ENCODE data around the gene ESRRG.
"Not testable (repeated sequence)": the region's sequence is repeated elsewhere in the genome, so short reads cannot be mapped to it uniquely, and the experiment has no call there.

ESRRG gene

GRCh38 chr1:216553766-216554165 is 169.5 kb downstream of the ESRRG start:
- Mint-ChIP-seq H3K27me3 (no peaks in the 10 kb centered on the region), H3K27ac (no peak overlapping the region), H3K4me1 (ENCODE audit: low read depth) (no peaks in the 10 kb centered on the region), H3K36me3 (ENCODE audit: low read depth) (no peaks in the 10 kb centered on the region), H3K9me3 (no peaks in the 10 kb centered on the region), H3K4me3 (no peak overlapping the region)
- intact Hi-C loops (cut with micrococcal nuclease): no loop called here

GRCh38 chr1:216553040-216553439 is 170.2 kb downstream of the ESRRG start:
- Mint-ChIP-seq H3K4me1 (ENCODE audit: low read depth) (no peaks in the 10 kb centered on the region), H3K27me3 (no peaks in the 10 kb centered on the region), H3K4me3 (no peak overlapping the region), H3K9me3 (no peaks in the 10 kb centered on the region), H3K27ac (no peak overlapping the region), H3K36me3 (ENCODE audit: low read depth) (no peaks in the 10 kb centered on the region)
- intact Hi-C loops (cut with micrococcal nuclease): no loop called here

DNA sequence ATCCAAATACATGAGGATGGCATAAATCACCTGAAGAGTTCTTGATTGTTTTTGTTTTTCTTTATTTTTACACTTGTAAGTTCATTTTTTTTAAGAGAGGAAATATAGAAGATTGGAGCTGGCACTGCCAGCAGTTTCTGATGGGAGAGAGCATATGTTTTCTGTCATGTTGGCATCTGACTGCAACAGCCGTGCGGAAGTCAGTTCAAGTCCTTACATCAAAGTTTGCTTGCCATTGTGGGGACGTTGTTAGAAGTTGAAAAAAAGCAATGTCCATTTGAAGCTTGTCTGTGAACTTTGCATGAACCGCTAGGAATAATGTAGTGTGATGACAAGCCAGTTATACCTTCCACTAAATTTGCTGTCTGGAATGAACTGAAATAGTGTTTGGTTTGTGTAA is 173.4 kb downstream of the ESRRG start:
- Mint-ChIP-seq H3K4me1 (ENCODE audit: low read depth) (no peaks in the 10 kb centered on the region), H3K36me3 (ENCODE audit: low read depth) (no peaks in the 10 kb centered on the region), H3K27ac (no peak overlapping the region), H3K27me3 (no peaks in the 10 kb centered on the region), H3K9me3 (no peaks in the 10 kb centered on the region), H3K4me3 (no peak overlapping the region)
- intact Hi-C loops (cut with micrococcal nuclease): no loop called here

- Mint-ChIP-seq H3K4me3 (no peak overlapping the region), H3K27me3 (no peaks in the 10 kb centered on the region), H3K9me3 (no peaks in the 10 kb centered on the region), H3K36me3 (ENCODE audit: low read depth) (no peaks in the 10 kb centered on the region), H3K27ac (no peak overlapping the region), H3K4me1 (ENCODE audit: low read depth) (no peaks in the 10 kb centered on the region)
- intact Hi-C loops (cut with micrococcal nuclease): no loop called here
Observed at GRCh38 chr1:216542741-216543140, 180.5 kb downstream of the ESRRG start.

DNA sequence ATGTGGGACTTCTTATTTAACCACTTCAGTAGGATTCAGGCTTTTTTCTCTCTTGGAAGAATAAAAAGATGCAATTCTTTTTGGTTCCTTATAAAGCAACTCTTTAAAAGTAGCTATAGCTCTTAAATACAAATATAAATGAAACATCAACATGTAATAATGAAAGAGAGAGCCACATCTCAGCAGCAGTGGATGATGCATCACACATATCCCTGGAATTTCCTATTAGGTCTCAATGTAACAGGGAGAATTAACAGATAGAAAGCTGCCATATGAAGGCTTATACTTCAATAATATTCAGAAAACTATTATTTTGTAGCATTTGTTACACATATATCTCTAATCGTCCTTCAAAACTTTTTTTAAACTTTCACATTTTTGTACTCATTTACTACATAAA is 181.0 kb downstream of the ESRRG start:
- no peaks in the 10 kb centered on the region for H3K9me3 Mint-ChIP-seq
- intact Hi-C loops (cut with micrococcal nuclease): no loop called here

DNA sequence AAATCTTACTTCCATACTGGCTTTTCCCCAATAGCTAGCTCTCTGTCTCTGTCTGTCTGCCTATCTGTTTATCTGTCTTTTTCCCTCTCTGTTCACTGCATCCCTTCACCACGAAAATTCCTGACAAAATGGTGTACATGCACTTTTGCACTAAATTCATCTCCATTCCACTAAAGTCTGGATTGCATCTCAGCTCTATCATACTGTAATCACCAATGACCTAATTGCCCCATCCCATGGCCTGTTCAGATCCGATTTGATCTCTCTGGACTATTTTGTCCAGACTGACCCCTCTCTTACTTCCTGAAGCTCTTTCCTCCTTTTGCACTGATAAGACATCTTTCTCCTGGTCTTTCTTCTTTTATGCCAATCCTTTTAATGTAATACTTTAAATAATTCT is 187.5 kb downstream of the ESRRG start:
- Mint-ChIP-seq H3K4me1 (ENCODE audit: low read depth) (no peaks in the 10 kb centered on the region), H3K27me3 (no peaks in the 10 kb centered on the region), H3K27ac (no peak overlapping the region), H3K9me3 (no peaks in the 10 kb centered on the region), H3K4me3 (no peak overlapping the region), H3K36me3 (ENCODE audit: low read depth) (no peaks in the 10 kb centered on the region)
- intact Hi-C loops (cut with micrococcal nuclease): no loop called here

More for the DNA sequence above, 181.0 kb downstream of the ESRRG start:
- H3K27me3 Mint-ChIP-seq: no peaks in the 10 kb centered on the region
- no peaks in the 10 kb centered on the region for H3K36me3 Mint-ChIP-seq (ENCODE audit: low read depth)
- no peak overlapping the region for H3K27ac Mint-ChIP-seq
- H3K4me1 Mint-ChIP-seq (ENCODE audit: low read depth): no peaks in the 10 kb centered on the region
- no peak overlapping the region for H3K4me3 Mint-ChIP-seq

DNA sequence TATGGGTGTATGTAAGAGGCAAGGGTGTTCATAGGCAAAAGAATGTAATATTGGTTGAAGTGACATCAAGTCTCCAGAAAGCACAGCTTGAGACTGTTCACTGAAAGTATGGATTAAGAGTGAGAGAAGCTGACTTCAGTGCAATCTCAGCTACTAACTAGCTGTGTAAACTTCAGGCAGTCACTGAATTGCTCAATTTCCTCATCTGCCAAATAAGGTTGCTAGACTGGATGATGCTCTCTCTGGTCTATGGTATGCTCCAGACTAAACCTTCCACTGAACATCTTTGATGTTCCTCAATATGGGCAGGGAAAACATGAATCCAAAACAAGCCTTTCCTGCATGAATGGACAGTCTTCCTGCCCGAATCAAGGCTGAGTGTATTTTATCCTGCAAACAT is 188.2 kb downstream of the ESRRG start:
- Mint-ChIP-seq H3K27ac (no peak overlapping the region), H3K4me3 (no peak overlapping the region), H3K9me3 (no peaks in the 10 kb centered on the region), H3K36me3 (ENCODE audit: low read depth) (no peaks in the 10 kb centered on the region), H3K27me3 (no peaks in the 10 kb centered on the region), H3K4me1 (ENCODE audit: low read depth) (no peaks in the 10 kb centered on the region)
- intact Hi-C loops (cut with micrococcal nuclease): no loop called here

DNA sequence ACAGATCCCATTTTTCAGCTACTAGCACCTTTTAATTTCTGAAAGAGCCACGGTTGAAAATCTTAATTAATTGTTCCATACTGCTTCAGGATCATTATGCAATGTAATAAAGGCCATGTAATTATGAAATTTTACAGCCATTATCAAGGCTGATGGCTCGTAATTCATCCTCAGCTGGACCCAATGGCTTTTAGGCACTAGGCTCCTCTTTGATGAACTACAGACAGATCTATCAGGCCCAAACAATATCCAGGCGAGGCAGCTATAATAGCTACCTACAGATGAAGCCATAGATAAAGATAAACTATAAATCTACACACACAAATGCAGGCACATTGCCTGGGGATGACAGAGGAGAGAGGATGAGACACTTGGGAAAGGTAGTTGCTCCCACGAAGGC is 189.5 kb downstream of the ESRRG start:
- no peaks in the 10 kb centered on the region for H3K36me3 Mint-ChIP-seq (ENCODE audit: low read depth)
- no peaks in the 10 kb centered on the region for H3K9me3 Mint-ChIP-seq
- intact Hi-C loops (cut with micrococcal nuclease): no loop called here
- H3K27me3 Mint-ChIP-seq: no peaks in the 10 kb centered on the region
- H3K4me3 Mint-ChIP-seq: no peak overlapping the region
- no peak overlapping the region for H3K27ac Mint-ChIP-seq
- no peaks in the 10 kb centered on the region for H3K4me1 Mint-ChIP-seq (ENCODE audit: low read depth)

GRCh38 chr1:216532251-216532798 is 190.9 kb downstream of the ESRRG start:
- H3K4me1 Mint-ChIP-seq (ENCODE audit: low read depth): no peaks in the 10 kb centered on the region
- H3K4me3 Mint-ChIP-seq: no peak overlapping the region
- H3K27ac Mint-ChIP-seq: no peak overlapping the region
- no peaks in the 10 kb centered on the region for H3K9me3 Mint-ChIP-seq
- H3K27me3 Mint-ChIP-seq: no peaks in the 10 kb centered on the region
- intact Hi-C loops (cut with micrococcal nuclease): no loop called here
- H3K36me3 Mint-ChIP-seq (ENCODE audit: low read depth): no peaks in the 10 kb centered on the region

DNA sequence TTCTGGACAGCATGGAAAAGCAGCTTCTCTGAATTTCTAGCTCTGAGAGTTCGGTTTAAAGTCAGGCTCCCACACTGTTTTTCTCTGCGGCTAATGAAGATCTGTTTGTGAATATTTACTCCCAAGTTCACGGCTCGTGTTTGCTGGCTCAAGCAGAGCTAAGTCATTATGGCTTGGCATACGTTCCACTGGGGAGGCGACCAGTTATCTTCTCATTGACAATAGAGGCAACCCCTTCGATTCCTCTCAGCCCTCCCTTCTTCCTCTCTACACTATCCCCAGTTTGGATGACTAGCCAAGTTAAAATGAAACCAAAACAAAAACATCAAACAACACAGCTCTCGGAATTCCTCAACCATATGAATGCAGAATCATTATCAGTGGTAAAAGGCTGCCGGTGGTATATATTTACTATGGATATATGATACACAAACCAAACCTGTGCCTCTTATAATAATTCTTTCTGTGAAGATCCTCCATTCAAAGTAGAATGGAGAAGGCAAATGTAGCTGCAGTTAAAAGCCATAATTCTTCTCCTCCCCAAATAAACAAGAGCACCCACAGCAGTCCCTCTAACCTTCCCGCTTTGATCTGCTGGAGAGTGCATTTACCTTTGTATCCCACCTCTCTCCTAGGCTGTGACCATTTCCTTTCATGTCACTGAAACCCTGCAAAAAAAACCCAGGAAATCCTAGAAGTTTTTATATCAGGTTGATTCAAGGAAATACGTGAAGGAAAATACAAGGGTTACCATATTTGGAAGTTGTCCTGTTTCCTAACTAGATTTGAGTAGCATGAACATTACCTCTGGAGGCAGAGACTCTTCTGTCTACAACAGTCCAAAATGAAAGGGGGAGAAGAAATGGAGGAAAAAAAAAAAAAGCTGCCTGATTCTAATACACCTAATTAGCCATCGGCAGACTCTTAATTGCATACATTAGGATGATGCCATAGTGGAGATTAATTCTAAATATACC is 191.7 kb downstream of the ESRRG start:
- Mint-ChIP-seq H3K36me3 (ENCODE audit: low read depth) (no peaks in the 10 kb centered on the region), H3K4me1 (ENCODE audit: low read depth) (no peaks in the 10 kb centered on the region), H3K27me3 (no peaks in the 10 kb centered on the region), H3K4me3 (peak overlapping the region; percentile 57), H3K27ac (no peak overlapping the region), H3K9me3 (no peaks in the 10 kb centered on the region)
- intact Hi-C loops (cut with micrococcal nuclease): no loop called here

DNA sequence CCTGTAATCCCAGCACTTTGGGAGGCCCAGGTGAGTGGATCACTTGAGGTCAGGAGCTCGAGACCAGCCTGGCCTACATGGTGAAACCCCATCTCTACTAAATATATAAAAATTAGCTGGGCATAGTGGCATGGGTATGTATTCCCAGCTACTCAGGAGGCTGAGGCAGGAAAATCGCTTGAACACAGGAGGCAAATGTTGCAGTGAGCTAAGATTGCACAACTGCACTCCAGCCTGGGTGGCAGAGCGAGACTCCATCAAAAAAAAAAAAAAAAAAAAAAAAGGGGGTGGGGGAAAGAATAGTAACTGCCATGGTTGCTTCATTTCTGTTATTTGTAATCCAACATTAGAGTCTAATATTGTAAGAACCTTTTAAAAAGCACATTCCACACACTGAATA is 193.4 kb downstream of the ESRRG start:
- H3K27me3 Mint-ChIP-seq; H3K36me3 Mint-ChIP-seq (ENCODE audit: low read depth); H3K4me3 Mint-ChIP-seq; H3K4me1 Mint-ChIP-seq (ENCODE audit: low read depth); intact Hi-C loops (cut with micrococcal nuclease); H3K27ac Mint-ChIP-seq; H3K9me3 Mint-ChIP-seq: not testable (repeated sequence)

GRCh38 chr1:216528816-216529215 is 194.4 kb downstream of the ESRRG start:
- H3K36me3 Mint-ChIP-seq (ENCODE audit: low read depth): no peaks in the 10 kb centered on the region
- H3K9me3 Mint-ChIP-seq: no peaks in the 10 kb centered on the region
- intact Hi-C loops (cut with micrococcal nuclease): no loop called here
- no peaks in the 10 kb centered on the region for H3K4me1 Mint-ChIP-seq (ENCODE audit: low read depth)
- H3K27ac Mint-ChIP-seq: no peak overlapping the region
- no peak overlapping the region for H3K4me3 Mint-ChIP-seq
- no peaks in the 10 kb centered on the region for H3K27me3 Mint-ChIP-seq

DNA sequence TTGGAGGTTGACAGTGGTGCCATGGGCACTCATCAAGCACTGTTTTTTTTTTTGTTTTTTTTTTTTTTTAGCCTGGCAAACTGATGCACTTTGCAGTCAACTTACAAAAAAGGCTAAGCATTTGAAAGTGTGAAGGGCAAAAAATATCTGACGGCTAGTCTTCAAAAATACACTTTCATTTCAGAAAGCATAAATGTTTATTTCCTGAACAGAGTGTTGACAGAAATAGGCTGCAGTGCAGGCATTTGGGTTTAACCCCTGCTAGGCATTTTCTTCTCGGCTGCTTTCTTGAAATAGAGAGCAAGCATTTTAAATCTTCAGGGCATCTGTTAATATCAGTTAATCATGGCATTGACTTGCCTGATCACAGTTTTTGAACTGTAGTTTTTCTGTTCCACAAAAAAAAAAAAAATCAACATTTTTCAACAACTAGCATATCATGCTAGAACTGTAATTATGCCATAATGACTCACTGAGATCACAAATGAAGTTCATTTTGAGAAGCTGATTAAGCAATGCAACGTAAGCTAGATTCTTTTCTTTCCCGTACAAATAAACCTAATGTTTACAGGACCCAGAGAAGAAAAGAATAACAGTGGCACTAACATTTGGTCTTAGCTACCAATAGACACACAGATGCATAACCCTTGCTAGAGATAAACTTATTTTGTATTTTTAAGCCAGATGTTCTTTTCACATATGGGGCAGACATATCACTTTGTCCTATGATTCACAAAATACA is 199.6 kb downstream of the ESRRG start:
- no peak overlapping the region for H3K4me3 Mint-ChIP-seq
- H3K9me3 Mint-ChIP-seq: no peaks in the 10 kb centered on the region
- H3K36me3 Mint-ChIP-seq (ENCODE audit: low read depth): no peaks in the 10 kb centered on the region
- H3K4me1 Mint-ChIP-seq (ENCODE audit: low read depth): no peaks in the 10 kb centered on the region
- no peaks in the 10 kb centered on the region for H3K27me3 Mint-ChIP-seq
- intact Hi-C loops (cut with micrococcal nuclease): no loop called here
- H3K27ac Mint-ChIP-seq: no peak overlapping the region

GRCh38 chr1:216523043-216523442 is 200.2 kb downstream of the ESRRG start:
- no peaks in the 10 kb centered on the region for H3K9me3 Mint-ChIP-seq
- H3K27ac Mint-ChIP-seq: no peak overlapping the region
- H3K4me3 Mint-ChIP-seq: no peak overlapping the region
- no peaks in the 10 kb centered on the region for H3K4me1 Mint-ChIP-seq (ENCODE audit: low read depth)
- no peaks in the 10 kb centered on the region for H3K27me3 Mint-ChIP-seq
- no peaks in the 10 kb centered on the region for H3K36me3 Mint-ChIP-seq (ENCODE audit: low read depth)
- intact Hi-C loops (cut with micrococcal nuclease): no loop called here

Measured in dendritic cell treated with granulocyte-macrophage colony-stimulating factor and Interleukin-4, amounts not matched to agents 40 ng/mL and 50 ng/mL, for 4 days (primary cell).